ENCODE measurements around the gene TAGLN. TPM values are rescaled to one million over a fixed set of nuclear protein-coding genes. Genes with fewer than 3 reads are reported as not detected.
A peak's percentile ranks its signal among the peaks of the same experiment; 100 is the strongest.

TAGLN gene
- total and polyA plus RNA-seq, 2 donors (not counting 1 experiment from before 2014, with no cell fraction given), result 824 to 4,435 TPM

- no peaks in the 10 kb centered on the region for H3K9me3 ChIP-seq (ENCODE audit: control insufficient read depth, insufficient read depth, low read depth, low read length)
- H3K4me2 ChIP-seq (ENCODE audit: extremely low read depth, insufficient read depth, low read length), result peak overlapping the region; percentile 79
- H2AFZ ChIP-seq (ENCODE audit: low read length), result peak overlapping the region; percentile 33
- H3K27ac ChIP-seq (ENCODE audit: insufficient read depth, low read length), result peak overlapping the region; percentile 85
- H3K79me2 ChIP-seq (ENCODE audit: control insufficient read depth, insufficient read depth, low read length), result no peaks in the 10 kb centered on the region
- no peaks in the 10 kb centered on the region for H4K20me1 ChIP-seq (ENCODE audit: control insufficient read depth, extremely low read depth, insufficient read depth, low read length)
- TF ChIP-seq EZH2 (IDR thresholded peaks at IDR 0.05; ENCODE audit: low read length, missing control alignments) (no peak), CTCF (conservative IDR thresholded peaks at IDR 0.05 in 1 of 2, IDR thresholded peaks at IDR 0.05 in 1 of 2; ENCODE audit: low read depth in 1 of 2, low read length in 2 of 2) (peak in 1 of 2 donors; percentile 0)
- H3K9ac ChIP-seq (ENCODE audit: insufficient read depth, low read length), result peak overlapping the region; percentile 81
- H3K4me1 ChIP-seq (ENCODE audit: control insufficient read depth, extremely low read depth, insufficient read depth, low read length), result peaks cover 9% of the 10 kb centered on the region
- peaks cover 5% of the 10 kb centered on the region for H3K36me3 ChIP-seq (ENCODE audit: control insufficient read depth, insufficient read depth, low read length)
- peak; percentile 35 to 45 for DNase-seq (ENCODE audit: low read depth in 2 of 2)
- no peaks in the 10 kb centered on the region for H3K27me3 ChIP-seq (ENCODE audit: control insufficient read depth, insufficient read depth, low read length)
- H3K4me3 ChIP-seq (replicated peaks in 1 of 4; ENCODE audit: control extremely low read depth in 1 of 4, insufficient read depth in 1 of 4, low read depth in 3 of 4, low read length in 4 of 4), result peak overlapping the region; percentile 65 to 83 (median 72)
Observed at GRCh38 chr11:117179048-117179999, 19.8 kb upstream of the TAGLN start.

- no peak overlapping the region for H2AFZ ChIP-seq (ENCODE audit: low read length)
- peaks cover 9% of the 10 kb centered on the region for H3K4me1 ChIP-seq (ENCODE audit: control insufficient read depth, extremely low read depth, insufficient read depth, low read length)
- no peaks in the 10 kb centered on the region for H4K20me1 ChIP-seq (ENCODE audit: control insufficient read depth, extremely low read depth, insufficient read depth, low read length)
- peak overlapping the region; percentile 85 for H3K27ac ChIP-seq (ENCODE audit: insufficient read depth, low read length)
- H3K79me2 ChIP-seq (ENCODE audit: control insufficient read depth, insufficient read depth, low read length), result no peaks in the 10 kb centered on the region
- peak overlapping the region; percentile 65 to 83 (median 72) for H3K4me3 ChIP-seq (replicated peaks in 1 of 4; ENCODE audit: control extremely low read depth in 1 of 4, insufficient read depth in 1 of 4, low read depth in 3 of 4, low read length in 4 of 4)
- no peaks in the 10 kb centered on the region for H3K27me3 ChIP-seq (ENCODE audit: control insufficient read depth, insufficient read depth, low read length)
- no peaks in the 10 kb centered on the region for H3K9me3 ChIP-seq (ENCODE audit: control insufficient read depth, insufficient read depth, low read depth, low read length)
- TF ChIP-seq CTCF (conservative IDR thresholded peaks at IDR 0.05 in 1 of 2, IDR thresholded peaks at IDR 0.05 in 1 of 2; ENCODE audit: low read depth in 1 of 2, low read length in 2 of 2) (no peak), EZH2 (IDR thresholded peaks at IDR 0.05; ENCODE audit: low read length, missing control alignments) (no peak)
- no peak overlapping the region for H3K9ac ChIP-seq (ENCODE audit: insufficient read depth, low read length)
- H3K4me2 ChIP-seq (ENCODE audit: extremely low read depth, insufficient read depth, low read length), result peak overlapping the region; percentile 79
- DNase-seq (ENCODE audit: low read depth in 2 of 2), result peak in 1 of 2 donors; percentile 24
- H3K36me3 ChIP-seq (ENCODE audit: control insufficient read depth, insufficient read depth, low read length), result peaks cover 5% of the 10 kb centered on the region
Observed at GRCh38 chr11:117180020-117180419, 19.1 kb upstream of the TAGLN start.

Measured in fibroblast of lung (primary cell).